ENCODE measurements around the gene ALDOC. TPM values are rescaled to one million over a fixed set of nuclear protein-coding genes. Genes with fewer than 3 reads are reported as not detected.
A peak's percentile ranks its signal among the peaks of the same experiment; 100 is the strongest.

The ALDOC gene
- total and polyA plus RNA-seq, 2 of the 13 experiments (the other 11 are each of a cell fraction or from before 2014, with no cell fraction given): 15.4 to 60.9 TPM

- TF ChIP-seq ZNF784 (CRISPR knock-in tag; IDR thresholded peaks at IDR 0.05; ENCODE audit: borderline replicate concordance): peak; percentile 74; the same call in 1 of the 2 replicates
- TF ChIP-seq DMTF1 (CRISPR knock-in tag; IDR thresholded peaks at IDR 0.05): no peak
- TF ChIP-seq ZNF24 (IDR thresholded peaks at IDR 0.05): no peak
- TF ChIP-seq HMGXB4 (CRISPR knock-in tag; IDR thresholded peaks at IDR 0.05; ENCODE audit: borderline replicate concordance in 1 of 2, low read depth in 1 of 2): peak; percentile 31 to 75; a peak in 2 of 4 replicates
- 0 out of 2 replicates have a peak, but pooled peaks have one; percentile 15 for TF ChIP-seq CBFB (CRISPR knock-in tag; IDR thresholded peaks at IDR 0.05)
- peak; percentile 35; the same call in 1 of the 2 replicates for TF ChIP-seq TARDBP (CRISPR knock-in tag; IDR thresholded peaks at IDR 0.05)
- TF ChIP-seq HOXD1 (CRISPR knock-in tag; IDR thresholded peaks at IDR 0.05): no peak
- TF ChIP-seq MAF1 (CRISPR knock-in tag; IDR thresholded peaks at IDR 0.05; ENCODE audit: borderline replicate concordance): no peak
- no peak; the same call in 1 of the 2 replicates for TF ChIP-seq ATF1 (CRISPR knock-in tag; IDR thresholded peaks at IDR 0.05)
- TF ChIP-seq ZNF580 (CRISPR knock-in tag; IDR thresholded peaks at IDR 0.05; ENCODE audit: borderline replicate concordance, low read depth): no peak; the same call in 1 of the 2 replicates
- no peak for TF ChIP-seq CENPBD1 (CRISPR knock-in tag; IDR thresholded peaks at IDR 0.05; ENCODE audit: borderline replicate concordance, low read depth)
- no peak for TF ChIP-seq FOXM1 (CRISPR knock-in tag; IDR thresholded peaks at IDR 0.05)
- TF ChIP-seq ZNF263 (CRISPR knock-in tag; IDR thresholded peaks at IDR 0.05): no peak
- TF ChIP-seq POGK (CRISPR knock-in tag; conservative IDR thresholded peaks at IDR 0.05): no peak
- peak; percentile 36; the same call in 1 of the 2 replicates for TF ChIP-seq MTERF4 (CRISPR knock-in tag; IDR thresholded peaks at IDR 0.05)
- TF ChIP-seq ZNF749 (CRISPR knock-in tag; IDR thresholded peaks at IDR 0.05; ENCODE audit: borderline replicate concordance): no peak; the same call in 1 of the 2 replicates
- no peak for TF ChIP-seq ONECUT2 (CRISPR knock-in tag; IDR thresholded peaks at IDR 0.05)
- no peak for TF ChIP-seq IRF2 (CRISPR knock-in tag; IDR thresholded peaks at IDR 0.05)
These were observed 5.2 kb downstream of the ALDOC start, which contains the start of gene PIGS (continued) for GRCh38 chr17:28571361-28572122.
